MM.1S (cell line): ENCODE measurements around the gene LMF1.

Experiments
- DNase-seq: peaks from one replicate; pipeline ENCODE4 v3.0.0-alpha.2; 2015
- H2AFZ ChIP-seq: fragments of 300-600 bp; sonication (generic); 2 replicates; pipeline ENCODE4 v1.6.0; 2016; ENCODE audit warnings: antibody characterized with exemption, low read length
- H3F3A ChIP-seq: fragments of 300-600 bp; sonication (generic); 2 replicates; pipeline ENCODE4 v1.6.1; 2016; ENCODE audit warnings: mild to moderate bottlenecking, antibody characterized with exemption, low read length, moderate library complexity, mixed read lengths; ENCODE audit not compliant: insufficient read depth
- H3K27ac ChIP-seq: fragments of 300-600 bp; sonication (generic); 2 replicates; pipeline ENCODE4 v1.5.1; 2016; ENCODE audit warnings: mild to moderate bottlenecking, low read length
- H3K27me3 ChIP-seq: fragments of 300-600 bp; sonication (generic); replicated peaks from 2 replicates; pipeline ENCODE4 v1.6.0; 2016; ENCODE audit warnings: low read length; ENCODE audit not compliant: insufficient read depth
- H3K36me3 ChIP-seq: fragments of 300-600 bp; sonication (generic); replicated peaks from 2 replicates; pipeline ENCODE4 v1.6.1; 2016; ENCODE audit warnings: mild to moderate bottlenecking, low read length, mixed read lengths; ENCODE audit not compliant: insufficient read depth
- H3K4me1 ChIP-seq: fragments of 300-600 bp; sonication (generic); 2 replicates; pipeline ENCODE4 v1.6.1; 2016; ENCODE audit warnings: low read length, mixed read lengths
- H3K4me2 ChIP-seq: fragments of 300-600 bp; sonication (generic); 2 replicates; pipeline ENCODE4 v1.6.0; 2016; ENCODE audit warnings: low read depth, low read length
- H3K4me3 ChIP-seq: fragments of 300-600 bp; sonication (generic); 2 replicates; pipeline ENCODE4 v1.5.1; 2016; ENCODE audit warnings: low read length, mixed read lengths
- H3K79me2 ChIP-seq: fragments of 300-600 bp; sonication (generic); 2 replicates; pipeline ENCODE4 v1.6.1; 2016; ENCODE audit warnings: mixed run types, low read length, mixed read lengths
- H3K9ac ChIP-seq: fragments of 300-600 bp; sonication (generic); 2 replicates; pipeline ENCODE4 v1.6.1; 2016; ENCODE audit warnings: low read length, mixed read lengths
- H3K9me2 ChIP-seq: fragments of 300-600 bp; sonication (generic); replicated peaks from 2 replicates; pipeline ENCODE4 v1.6.1; 2016; ENCODE audit warnings: mild to moderate bottlenecking, low read length, mixed read lengths; ENCODE audit not compliant: insufficient read depth
- H3K9me3 ChIP-seq: fragments of 300-600 bp; sonication (generic); replicated peaks from 2 replicates; pipeline ENCODE4 v1.6.1; 2016; ENCODE audit warnings: mild to moderate bottlenecking, low read length, mixed read lengths; ENCODE audit not compliant: insufficient read depth
- H4K20me1 ChIP-seq: fragments of 300-600 bp; sonication (generic); 2 replicates; pipeline ENCODE4 v1.6.1; 2016; ENCODE audit warnings: mild to moderate bottlenecking, low read length, moderate library complexity, mixed read lengths; ENCODE audit not compliant: insufficient read depth
- CTCF ChIP-seq: fragments of 300-600 bp; sonication (generic); IDR thresholded peaks from 2 replicates; pipeline ENCODE4 v1.5.1; 2016; ENCODE audit warnings: antibody characterized with exemption, low read length, mixed read lengths
- EZH2 ChIP-seq: fragments of 300-600 bp; sonication (generic); optimal IDR thresholded peaks from 2 replicates; pipeline ENCODE3; 2017; ENCODE audit warnings: low read depth, mild to moderate bottlenecking, antibody characterized with exemption, low read length, mixed read lengths
- EZH2phosphoT487 ChIP-seq: fragments of 300-600 bp; sonication (generic); IDR thresholded peaks from 2 replicates; pipeline ENCODE4 v1.6.1; 2018; ENCODE audit warnings: antibody characterized with exemption, low read length

LMF1 gene

GRCh38 chr16:979859-980594, 9.2 kb upstream of the LMF1 start:
- no peak overlapping the region for H3K27ac ChIP-seq
- no peak overlapping the region for H3K9ac ChIP-seq
- no peak for TF ChIP-seq EZH2phosphoT487
- TF ChIP-seq EZH2, result peak; percentile 65
- DNase-seq, result no peak
- H3K79me2 ChIP-seq, result no peaks in the 10 kb centered on the region
- no peaks in the 10 kb centered on the region for H3K9me3 ChIP-seq
- no peaks in the 10 kb centered on the region for H3K36me3 ChIP-seq
- H3K4me1 ChIP-seq, result no peaks in the 10 kb centered on the region
- no peak overlapping the region for H2AFZ ChIP-seq
- no peaks in the 10 kb centered on the region for H3F3A ChIP-seq
- no peaks in the 10 kb centered on the region for H3K9me2 ChIP-seq
- H3K4me2 ChIP-seq, result no peak overlapping the region
- no peaks in the 10 kb centered on the region for H4K20me1 ChIP-seq
- H3K27me3 ChIP-seq, result peaks cover 84% of the 10 kb centered on the region
- no peak overlapping the region for H3K4me3 ChIP-seq

- Histone ChIP-seq H3F3A (no peaks in the 10 kb centered on the region), H3K9me3 (no peaks in the 10 kb centered on the region), H3K4me1 (no peaks in the 10 kb centered on the region; the same call in 1 of the 2 replicates), H4K20me1 (no peaks in the 10 kb centered on the region), H3K4me2 (no peak overlapping the region), H3K27ac (no peak overlapping the region), H3K36me3 (no peaks in the 10 kb centered on the region), H3K9ac (no peak overlapping the region), H3K27me3 (peaks cover 84% of the 10 kb centered on the region), H2AFZ (no peak overlapping the region), H3K79me2 (no peaks in the 10 kb centered on the region), H3K4me3 (no peak overlapping the region), H3K9me2 (no peaks in the 10 kb centered on the region)
- no peak for DNase-seq
- no peak for TF ChIP-seq CTCF
- TF ChIP-seq EZH2phosphoT487, result no peak
These were observed 8.4 kb upstream of the LMF1 start for GRCh38 chr16:979147-979546.

- Histone ChIP-seq H2AFZ (no peak overlapping the region), H3F3A (no peaks in the 10 kb centered on the region), H4K20me1 (no peaks in the 10 kb centered on the region), H3K9me3 (no peaks in the 10 kb centered on the region), H3K79me2 (no peaks in the 10 kb centered on the region), H3K4me3 (no peak overlapping the region), H3K27me3 (peaks cover 82% of the 10 kb centered on the region), H3K9me2 (no peaks in the 10 kb centered on the region), H3K4me1 (no peaks in the 10 kb centered on the region; the same call in 1 of the 2 replicates), H3K27ac (no peak overlapping the region), H3K4me2 (no peak overlapping the region), H3K36me3 (no peaks in the 10 kb centered on the region), H3K9ac (no peak overlapping the region)
- DNase-seq, result no peak
- TF ChIP-seq CTCF (no peak), EZH2 (no peak), EZH2phosphoT487 (no peak)
These were observed 7.6 kb upstream of the LMF1 start for GRCh38 chr16:978403-978802.

GRCh38 chr16:977896-978295, 7.1 kb upstream of the LMF1 start:
- Histone ChIP-seq H3K9me2 (no peaks in the 10 kb centered on the region), H3K4me1 (no peaks in the 10 kb centered on the region; the same call in 1 of the 2 replicates), H3K27me3 (peaks cover 80% of the 10 kb centered on the region), H4K20me1 (no peaks in the 10 kb centered on the region), H3K9me3 (no peaks in the 10 kb centered on the region), H2AFZ (no peak overlapping the region), H3K4me2 (no peak overlapping the region), H3K79me2 (no peaks in the 10 kb centered on the region), H3K27ac (no peak overlapping the region), H3K4me3 (no peak overlapping the region), H3K36me3 (no peaks in the 10 kb centered on the region), H3F3A (no peaks in the 10 kb centered on the region), H3K9ac (no peak overlapping the region)
- no peak for DNase-seq
- TF ChIP-seq EZH2phosphoT487 (no peak), CTCF (no peak), EZH2 (no peak)
